ENCODE data around the gene PLPPR1.

The PLPPR1 gene

GRCh38 chr9:101050650-101051049 lies 22.1 kb downstream of the PLPPR1 start:
- no peak for DNase-seq

GRCh38 chr9:101054657-101055056 lies 26.1 kb downstream of the PLPPR1 start:
- no peak for DNase-seq

GRCh38 chr9:101055516-101055915 lies 27.0 kb downstream of the PLPPR1 start:
- DNase-seq = no peak

GRCh38 chr9:101062686-101063085 lies 34.2 kb downstream of the PLPPR1 start:
- DNase-seq = no peak

GRCh38 chr9:101063192-101063591 lies 34.7 kb downstream of the PLPPR1 start:
- peak; percentile 20 for DNase-seq

- no peak for DNase-seq
These were observed 35.7 kb downstream of the PLPPR1 start for GRCh38 chr9:101064206-101064605.

- no peak for DNase-seq
These were observed 37.4 kb downstream of the PLPPR1 start for GRCh38 chr9:101065930-101066329.

- no peak for DNase-seq
These were observed 40.2 kb downstream of the PLPPR1 start for GRCh38 chr9:101068696-101069095.

- no peak for DNase-seq
These were observed 43.7 kb downstream of the PLPPR1 start for GRCh38 chr9:101072259-101072658.

- DNase-seq = no peak
These were observed 44.6 kb downstream of the PLPPR1 start for GRCh38 chr9:101073122-101073521.

- DNase-seq = no peak
These were observed 53.1 kb downstream of the PLPPR1 start for GRCh38 chr9:101081641-101082040.

- no peak for DNase-seq
These were observed 55.1 kb downstream of the PLPPR1 start for GRCh38 chr9:101083448-101084202.

- DNase-seq = peak; percentile 4
These were observed 58.9 kb downstream of the PLPPR1 start for GRCh38 chr9:101087426-101087825.

- DNase-seq = no peak
These were observed 64.4 kb downstream of the PLPPR1 start for GRCh38 chr9:101092922-101093321.

- no peak for DNase-seq
These were observed 65.1 kb downstream of the PLPPR1 start for GRCh38 chr9:101093620-101094019.

- no peak for DNase-seq
These were observed 66.2 kb downstream of the PLPPR1 start for GRCh38 chr9:101094686-101095085.

GRCh38 chr9:101097210-101097609 lies 68.7 kb downstream of the PLPPR1 start:
- no peak for DNase-seq

GRCh38 chr9:101098392-101098791 lies 69.9 kb downstream of the PLPPR1 start:
- DNase-seq = no peak

- no peak for DNase-seq
These were observed 85.8 kb downstream of the PLPPR1 start for GRCh38 chr9:101114317-101114716.

- DNase-seq = no peak
These were observed 86.6 kb downstream of the PLPPR1 start for GRCh38 chr9:101115102-101115501.

- DNase-seq = no peak
These were observed 88.6 kb downstream of the PLPPR1 start for GRCh38 chr9:101117161-101117560.

GRCh38 chr9:101119206-101119819 lies 90.8 kb downstream of the PLPPR1 start:
- DNase-seq = peak; percentile 49

GRCh38 chr9:101121836-101122399 lies 93.4 kb downstream of the PLPPR1 start:
- DNase-seq = no peak

GRCh38 chr9:101126556-101126955 lies 98.0 kb downstream of the PLPPR1 start:
- DNase-seq = no peak

All from NCI-H2029 treated with DMSO at 0.1 percent for 48 hours (cell line).